Nephron progenitor cell (in vitro differentiated cells): ENCODE measurements around the gene SSH2.

ENCODE experiments used
- DNase-seq: peaks from one replicate; pipeline ENCODE4 v3.0.0; 2021
- H3K27ac Mint-ChIP-seq: 2 replicates; pipeline ENCODE4 v1.8.0; 2021; ENCODE audit warnings: mild to moderate bottlenecking, moderate library complexity, mixed read lengths
- H3K27me3 Mint-ChIP-seq: 2 replicates; pipeline ENCODE4 v1.8.0; 2021; ENCODE audit warnings: mild to moderate bottlenecking, low read depth, mixed read lengths; ENCODE audit not compliant: poor library complexity
- H3K36me3 Mint-ChIP-seq: 2 replicates; pipeline ENCODE4 v1.8.0; 2021; ENCODE audit warnings: low read depth, mixed read lengths
- H3K4me1 Mint-ChIP-seq: 2 replicates; pipeline ENCODE4 v1.8.0; 2021; ENCODE audit warnings: mixed read lengths
- H3K4me3 Mint-ChIP-seq: 2 replicates; pipeline ENCODE4 v1.8.0; 2021; ENCODE audit warnings: mild to moderate bottlenecking, moderate library complexity, mixed read lengths
- H3K9me3 Mint-ChIP-seq: 2 replicates; pipeline ENCODE4 v1.8.0; 2021; ENCODE audit warnings: mild to moderate bottlenecking, moderate library complexity, mixed read lengths
- CTCF ChIP-seq: fragments of 200-600 bp; sonication (generic); IDR thresholded peaks from 2 replicates; pipeline ENCODE4 v1.5.0; 2021; ENCODE audit warnings: antibody characterized with exemption

Gene SSH2

GRCh38 chr17:29766796-29767327 is 163.2 kb downstream of the SSH2 start:
- Mint-ChIP-seq H3K27ac (no peak overlapping the region), H3K9me3 (no peaks in the 10 kb centered on the region), H3K27me3 (peaks cover 5% of the 10 kb centered on the region), H3K36me3 (no peaks in the 10 kb centered on the region), H3K4me3 (no peak overlapping the region), H3K4me1 (peaks cover 14% of the 10 kb centered on the region)
- TF ChIP-seq CTCF = no peak
- DNase-seq = no peak

- Mint-ChIP-seq H3K36me3 (no peaks in the 10 kb centered on the region), H3K27ac (no peak overlapping the region), H3K4me3 (no peak overlapping the region), H3K4me1 (peaks cover 13% of the 10 kb centered on the region), H3K27me3 (peaks cover 14% of the 10 kb centered on the region), H3K9me3 (no peaks in the 10 kb centered on the region)
- no peak for TF ChIP-seq CTCF
- DNase-seq = no peak
Observed at GRCh38 chr17:29764748-29765147, 165.3 kb downstream of the SSH2 start.

- Mint-ChIP-seq H3K27me3 (peaks cover 20% of the 10 kb centered on the region), H3K4me3 (no peak overlapping the region), H3K4me1 (peaks cover 16% of the 10 kb centered on the region), H3K27ac (no peak overlapping the region), H3K36me3 (no peaks in the 10 kb centered on the region), H3K9me3 (no peaks in the 10 kb centered on the region)
- DNase-seq = no peak
- TF ChIP-seq CTCF = no peak
Observed at GRCh38 chr17:29764217-29764616, 165.8 kb downstream of the SSH2 start.

GRCh38 chr17:29763273-29763672 is 166.8 kb downstream of the SSH2 start:
- no peak overlapping the region for H3K4me3 Mint-ChIP-seq
- no peak for DNase-seq
- H3K36me3 Mint-ChIP-seq = no peaks in the 10 kb centered on the region
- H3K27me3 Mint-ChIP-seq = peaks cover 25% of the 10 kb centered on the region
- H3K4me1 Mint-ChIP-seq = peaks cover 16% of the 10 kb centered on the region
- no peaks in the 10 kb centered on the region for H3K9me3 Mint-ChIP-seq
- TF ChIP-seq CTCF = no peak
- no peak overlapping the region for H3K27ac Mint-ChIP-seq

GRCh38 chr17:29761040-29761761 is 168.8 kb downstream of the SSH2 start:
- H3K27ac Mint-ChIP-seq = peak overlapping the region; percentile 17
- H3K9me3 Mint-ChIP-seq = no peaks in the 10 kb centered on the region
- peaks cover 16% of the 10 kb centered on the region for H3K4me1 Mint-ChIP-seq
- TF ChIP-seq CTCF = no peak
- peaks cover 25% of the 10 kb centered on the region for H3K27me3 Mint-ChIP-seq
- peak overlapping the region; percentile 91 for H3K4me3 Mint-ChIP-seq
- peak; percentile 78 for DNase-seq
- H3K36me3 Mint-ChIP-seq = no peaks in the 10 kb centered on the region
